HG03520 (cell line): Measurements from ENCODE around the gene SIAE.
"Not testable (repeated sequence)": the region's sequence is repeated elsewhere in the genome, so short reads cannot be mapped to it uniquely, and the experiment has no call there.

Experiments used
- ATAC-seq: cut with Tn5 transposase; IDR thresholded peaks from one replicate; pipeline ENCODE4 v1.9.1; 2021; ENCODE audit warnings: mild to moderate bottlenecking, moderate library complexity; ENCODE audit not compliant: unreplicated experiment

Gene SIAE

DNA sequence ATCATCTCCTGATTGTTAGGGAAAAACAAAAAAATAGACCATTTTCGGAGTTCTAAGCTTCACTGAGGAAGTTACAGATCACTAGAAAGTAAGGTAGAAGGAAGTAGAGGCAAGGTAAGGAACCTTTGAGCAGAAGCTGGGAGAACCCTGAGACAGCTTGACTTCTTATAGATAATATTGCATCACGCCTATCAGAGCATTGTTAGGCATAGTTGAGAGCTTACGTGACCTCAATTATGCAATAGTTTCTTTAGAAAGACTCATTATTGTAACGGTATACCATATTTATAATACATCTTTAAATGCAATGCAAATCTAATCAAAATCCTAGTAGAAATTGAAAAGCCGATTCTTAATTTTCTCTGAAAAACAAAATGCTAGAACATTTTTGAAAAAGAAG, 46.0 kb downstream of the SIAE start:
- ATAC-seq: no peak

DNA sequence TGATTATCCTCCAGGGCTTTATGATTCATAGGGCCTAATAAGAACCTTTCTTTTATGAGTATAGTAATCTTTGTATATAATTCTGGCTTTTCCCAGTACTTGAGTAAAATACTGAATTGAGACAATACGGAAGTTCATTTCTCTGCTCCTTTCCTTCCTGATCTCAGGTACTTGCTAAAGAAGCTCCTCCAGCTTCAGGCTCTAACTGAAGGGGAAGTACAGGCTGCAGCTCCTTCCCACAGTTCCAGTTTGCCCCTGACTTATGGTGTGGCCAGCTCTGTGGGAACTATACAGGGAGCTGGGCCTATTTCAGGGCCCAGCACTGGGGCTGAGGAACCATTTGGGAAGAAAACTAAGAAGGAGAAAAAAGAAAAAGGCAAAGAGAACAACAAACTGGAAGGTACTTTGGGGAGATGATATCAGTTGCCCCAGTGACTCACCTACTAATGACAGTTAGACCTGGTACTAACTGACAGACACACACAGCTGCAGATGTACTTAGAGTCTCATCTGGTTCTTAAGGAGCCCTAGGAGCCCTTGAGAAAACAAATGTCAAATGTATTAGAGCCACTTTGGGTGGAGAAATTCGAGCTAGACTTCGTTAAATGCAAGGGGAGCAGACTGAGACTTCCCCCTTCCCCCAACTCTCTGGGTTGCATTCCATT, 47.9 kb downstream of the SIAE start:
- ATAC-seq: no peak

DNA sequence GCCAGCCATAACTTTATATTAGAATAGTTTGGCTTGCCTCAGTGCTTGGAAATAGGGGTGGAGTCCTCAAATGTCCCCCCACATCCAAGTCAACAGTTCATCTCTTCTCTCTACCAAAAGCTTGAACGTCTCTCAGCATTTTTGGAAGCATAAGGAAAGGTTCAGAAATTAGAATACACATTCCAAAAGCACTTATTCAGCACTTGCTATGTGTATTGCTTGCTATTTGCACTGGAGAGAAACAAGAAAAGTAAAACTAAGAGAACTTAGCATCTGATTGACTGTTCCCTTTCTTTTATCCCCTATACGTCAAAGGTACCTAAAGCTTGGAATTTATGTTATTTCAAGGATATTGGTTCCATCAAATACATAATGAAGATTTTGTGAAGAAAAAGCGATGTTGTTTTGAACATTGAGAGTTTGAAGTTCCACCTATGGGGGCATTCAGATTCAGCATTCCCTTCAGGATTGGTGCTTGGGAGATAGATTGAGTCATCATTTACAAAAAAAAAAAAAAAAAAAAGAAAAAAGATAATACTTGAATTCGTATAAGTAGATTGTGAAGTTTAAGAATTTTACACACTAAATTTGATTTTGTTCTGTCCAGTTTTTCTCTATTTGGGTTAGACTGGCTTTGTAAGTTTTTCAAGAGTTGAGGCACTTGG, 49.5 kb downstream of the SIAE start:
- ATAC-seq: no peak

- peak; percentile 97 for ATAC-seq
Measured at GRCh38 chr11:124622531-124623451, 50.7 kb downstream of the SIAE start, which contains the start of gene TBRG1. TBRG1 (plus strand) TSS chr11:124622864; CDS start chr11:124623084, 220 bp downstream.

GRCh38 chr11:124618863-124619262, 54.7 kb downstream of the SIAE start:
- ATAC-seq: no peak

GRCh38 chr11:124612567-124613246, 60.8 kb downstream of the SIAE start:
- no peak for ATAC-seq

- peak; percentile 67 for ATAC-seq
Measured at GRCh38 chr11:124612045-124612444, 61.5 kb downstream of the SIAE start.

GRCh38 chr11:124611064-124611463, 62.5 kb downstream of the SIAE start, which contains the start of gene PANX3:
PANX3 (plus strand) TSS chr11:124611428; CDS start chr11:124611557, 129 bp downstream.
- ATAC-seq: no peak

- ATAC-seq: no peak
Measured at GRCh38 chr11:124610295-124610694, 63.2 kb downstream of the SIAE start.

DNA sequence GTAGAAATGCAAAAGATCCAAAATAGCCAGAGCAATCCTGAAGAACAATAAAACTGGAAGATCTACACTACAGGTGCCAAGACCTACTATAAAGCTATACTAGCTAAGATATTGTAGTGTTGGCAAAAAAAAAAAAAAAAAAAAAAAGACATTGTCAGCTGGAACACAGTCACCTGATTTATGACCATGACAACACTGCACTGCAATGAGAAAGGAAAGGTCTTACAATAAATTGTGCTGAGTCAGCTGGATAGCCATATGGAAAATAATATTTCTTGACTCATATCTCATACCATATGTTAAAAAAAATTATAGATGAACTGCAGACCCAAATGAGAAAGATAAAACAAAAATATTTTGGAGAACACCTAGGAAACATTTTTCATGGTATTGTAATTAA, 65.4 kb downstream of the SIAE start:
- no peak for ATAC-seq

GRCh38 chr11:124605719-124606118, 67.8 kb downstream of the SIAE start:
- ATAC-seq: no peak

GRCh38 chr11:124602723-124603122, 70.8 kb downstream of the SIAE start:
- not testable (repeated sequence) for ATAC-seq

DNA sequence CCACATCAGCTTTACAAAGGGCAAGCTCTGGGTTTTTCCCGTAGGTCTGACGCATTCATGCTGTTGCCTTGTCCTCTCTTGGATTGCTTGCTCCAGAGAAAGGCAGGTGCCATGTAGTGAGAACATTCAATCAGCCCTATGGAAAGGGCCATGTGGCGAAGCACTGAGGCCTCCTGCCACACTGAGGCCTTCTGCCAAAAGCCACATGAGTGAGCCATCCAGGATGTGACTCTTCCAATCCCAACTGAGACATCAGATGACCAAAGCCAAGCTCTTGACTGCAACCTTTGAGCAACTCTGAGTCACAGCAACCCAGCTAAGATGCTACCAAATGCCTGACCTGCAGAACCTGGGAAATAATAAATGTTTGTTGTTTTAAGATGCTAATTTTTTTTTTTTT, 71.3 kb downstream of the SIAE start:
- ATAC-seq: no peak

GRCh38 chr11:124600621-124601320, 72.8 kb downstream of the SIAE start:
- no peak for ATAC-seq

DNA sequence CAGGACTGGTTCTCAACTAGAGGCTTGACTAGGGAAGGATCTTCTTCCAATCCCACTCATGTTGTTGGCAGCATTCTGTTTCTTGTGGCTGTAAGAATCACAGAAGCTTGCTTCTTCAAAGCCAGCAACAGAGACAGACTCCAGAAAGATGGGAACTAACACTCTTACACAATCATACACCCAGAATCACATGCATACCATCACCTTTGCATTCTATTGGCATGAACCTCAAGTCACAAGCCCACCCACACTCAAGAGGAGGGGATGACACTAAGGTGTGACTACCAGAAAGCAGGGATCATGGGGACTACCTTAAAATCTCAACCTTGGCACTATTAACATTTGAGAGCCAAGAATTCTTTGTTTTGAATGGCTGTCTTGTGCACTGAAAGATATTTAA, 75.9 kb downstream of the SIAE start:
- ATAC-seq: no peak

DNA sequence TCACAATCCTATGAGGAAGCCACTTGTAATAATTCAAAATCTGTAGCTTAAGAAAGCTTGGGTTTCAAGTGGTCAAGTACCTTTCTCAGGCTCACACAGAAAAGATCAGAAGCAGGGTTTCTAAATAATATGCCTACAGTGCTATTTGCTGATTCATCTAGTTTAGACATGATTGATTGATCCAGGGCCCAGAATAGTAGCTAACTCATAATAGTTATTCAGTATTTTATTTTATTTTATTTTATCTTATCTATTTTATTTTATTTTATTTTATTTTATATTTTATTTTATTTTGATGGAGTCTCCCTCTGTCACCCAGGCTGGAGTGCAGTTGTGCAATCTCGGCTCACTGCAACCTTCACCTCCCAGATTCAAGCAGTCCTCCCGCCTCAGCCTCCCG, 78.2 kb downstream of the SIAE start:
- ATAC-seq: no peak

DNA sequence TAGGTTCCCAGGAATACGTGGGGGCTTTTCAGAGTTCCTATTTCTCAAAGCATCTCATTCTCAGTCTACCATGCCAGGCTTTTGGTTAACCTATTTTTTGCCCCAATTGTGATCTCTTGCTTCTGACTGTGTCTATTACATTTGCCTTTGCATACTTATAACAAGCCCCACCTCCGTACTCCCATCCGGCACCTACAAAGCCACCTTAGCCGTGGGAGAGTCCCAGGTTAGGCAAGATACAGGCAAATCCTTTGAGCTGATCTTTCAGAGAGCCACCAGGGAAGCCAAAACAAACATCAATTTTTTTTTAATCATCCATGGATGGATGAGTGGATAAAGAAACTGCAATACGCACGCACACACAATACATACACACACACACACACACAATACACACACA, 80.9 kb downstream of the SIAE start:
- ATAC-seq: no peak

GRCh38 chr11:124591430-124591829, 82.1 kb downstream of the SIAE start:
- no peak for ATAC-seq

GRCh38 chr11:124586238-124586860, 87.2 kb downstream of the SIAE start:
- ATAC-seq: no peak
